ELR (cell line): ENCODE data around the gene BTBD19.
"Not testable (repeated sequence)": the region's sequence is repeated elsewhere in the genome, so short reads cannot be mapped to it uniquely, and the experiment has no call there.

Experiments used
- DNase-seq: peaks from one replicate; pipeline ENCODE4 v3.0.0-alpha.2; 2015; ENCODE audit warnings: low read depth

BTBD19 gene

DNA sequence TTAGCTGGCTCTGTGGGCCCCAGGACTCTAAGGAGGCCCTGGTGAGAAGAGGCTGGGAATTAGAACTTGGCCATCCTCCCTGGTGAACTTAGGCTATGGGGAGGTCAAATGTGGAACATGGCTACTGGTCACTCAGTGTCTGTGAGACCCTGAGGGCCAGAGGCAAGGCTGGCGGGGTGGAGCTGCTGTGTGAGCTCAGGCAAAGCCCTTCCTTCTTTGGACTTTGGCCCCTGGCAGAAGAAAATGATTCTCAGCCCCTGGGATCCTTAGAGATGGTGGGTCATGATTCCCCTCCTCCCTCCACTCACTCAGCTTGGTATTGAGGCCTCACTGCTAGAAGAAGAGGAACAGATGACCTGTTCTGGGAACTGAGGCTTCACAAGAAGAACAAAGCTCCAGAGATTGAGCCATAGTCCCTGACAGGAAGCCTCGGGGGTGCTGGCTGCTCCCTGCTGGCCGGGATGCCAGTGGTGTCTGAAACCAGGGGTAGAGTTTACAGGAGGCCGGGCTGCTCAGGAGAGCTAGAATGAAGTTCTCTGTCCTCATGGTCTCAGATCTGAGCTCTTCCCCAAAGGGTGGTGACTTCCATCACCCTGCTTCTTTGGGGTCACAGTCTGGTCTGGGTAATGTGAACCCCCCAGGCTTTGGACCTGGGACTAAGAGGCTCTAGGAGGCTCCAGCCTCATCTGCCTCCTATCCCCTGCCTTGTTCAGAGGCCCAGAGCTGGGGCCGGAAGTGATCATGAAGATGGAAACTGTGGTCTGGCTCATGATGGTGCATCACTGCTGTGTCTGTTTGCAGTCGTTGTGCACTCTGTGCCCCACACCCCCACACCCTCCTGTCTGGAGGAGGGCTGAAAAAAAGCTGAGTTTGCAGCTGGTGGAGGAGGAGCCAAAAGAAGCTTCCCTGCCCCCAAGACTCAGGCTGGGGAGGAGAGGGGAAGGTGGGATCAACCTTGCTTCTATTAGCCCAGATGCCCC, 905 bp downstream of the BTBD19 start:
- DNase-seq = peak; percentile 77

DNA sequence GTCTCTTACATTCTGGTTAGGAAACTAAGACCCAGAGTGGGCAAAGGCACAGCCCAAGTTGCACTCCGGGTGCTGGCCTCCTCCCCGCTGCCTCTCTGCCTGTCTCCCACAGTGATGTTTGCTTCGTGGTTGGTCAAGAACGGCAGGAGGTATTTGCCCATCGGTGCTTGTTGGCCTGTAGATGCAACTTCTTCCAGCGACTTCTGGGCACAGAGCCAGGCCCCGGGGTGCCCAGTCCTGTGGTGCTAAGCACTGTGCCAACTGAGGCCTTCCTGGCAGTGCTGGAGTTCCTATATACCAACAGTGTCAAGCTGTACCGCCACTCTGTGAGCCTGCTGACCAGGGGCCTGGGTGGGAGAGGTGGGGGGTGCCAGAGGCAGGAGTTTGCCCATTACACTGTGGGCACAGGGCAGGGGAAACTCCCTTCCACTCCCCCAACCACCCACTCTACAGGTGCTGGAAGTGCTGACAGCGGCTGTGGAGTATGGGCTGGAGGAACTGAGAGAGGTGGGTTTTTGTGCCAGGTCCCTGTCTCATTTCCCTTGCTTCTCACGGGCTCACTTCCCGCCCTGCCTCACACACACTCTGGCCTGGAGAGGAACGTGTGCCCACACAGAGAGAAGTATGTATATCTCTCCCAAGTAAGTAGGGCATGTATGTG, 1.9 kb downstream of the BTBD19 start:
- no peak for DNase-seq

DNA sequence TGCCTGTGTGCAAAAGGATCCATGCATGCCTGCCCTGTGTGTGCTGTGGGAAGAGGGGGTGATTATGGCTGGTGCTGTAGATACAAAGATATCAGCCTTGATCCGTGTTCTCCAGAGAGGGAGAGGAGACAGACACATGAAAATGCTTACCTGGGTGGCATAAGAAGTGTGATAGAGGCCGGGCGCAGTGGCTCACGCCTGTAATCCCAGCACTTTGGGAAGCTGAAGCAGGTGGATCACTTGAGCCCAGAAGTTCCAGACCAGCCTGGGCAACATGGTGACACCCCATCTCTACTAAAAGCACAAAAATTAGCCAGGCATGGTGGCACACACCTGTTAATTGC, 2.4 kb downstream of the BTBD19 start:
- not testable (repeated sequence) for DNase-seq

DNA sequence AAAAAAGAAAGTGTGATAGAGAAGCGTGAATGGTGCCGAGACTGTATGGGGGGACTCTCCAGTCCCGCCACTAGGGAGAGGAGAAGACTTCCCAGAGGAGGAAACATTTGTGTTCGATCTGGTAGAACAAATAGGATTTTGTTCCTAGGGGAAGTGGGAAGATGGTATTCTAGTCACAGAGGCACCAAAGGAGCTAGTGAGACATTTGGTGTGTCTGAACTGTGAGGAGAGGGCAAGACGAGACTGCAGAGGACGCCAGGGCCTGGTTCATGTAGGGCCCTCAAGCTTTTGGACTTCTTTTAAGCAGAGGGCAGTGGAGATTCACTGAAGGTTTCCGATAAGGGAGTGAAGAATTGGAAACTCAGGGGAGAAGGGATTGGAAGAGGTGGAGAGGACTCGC, 2.9 kb downstream of the BTBD19 start:
- no peak for DNase-seq

DNA sequence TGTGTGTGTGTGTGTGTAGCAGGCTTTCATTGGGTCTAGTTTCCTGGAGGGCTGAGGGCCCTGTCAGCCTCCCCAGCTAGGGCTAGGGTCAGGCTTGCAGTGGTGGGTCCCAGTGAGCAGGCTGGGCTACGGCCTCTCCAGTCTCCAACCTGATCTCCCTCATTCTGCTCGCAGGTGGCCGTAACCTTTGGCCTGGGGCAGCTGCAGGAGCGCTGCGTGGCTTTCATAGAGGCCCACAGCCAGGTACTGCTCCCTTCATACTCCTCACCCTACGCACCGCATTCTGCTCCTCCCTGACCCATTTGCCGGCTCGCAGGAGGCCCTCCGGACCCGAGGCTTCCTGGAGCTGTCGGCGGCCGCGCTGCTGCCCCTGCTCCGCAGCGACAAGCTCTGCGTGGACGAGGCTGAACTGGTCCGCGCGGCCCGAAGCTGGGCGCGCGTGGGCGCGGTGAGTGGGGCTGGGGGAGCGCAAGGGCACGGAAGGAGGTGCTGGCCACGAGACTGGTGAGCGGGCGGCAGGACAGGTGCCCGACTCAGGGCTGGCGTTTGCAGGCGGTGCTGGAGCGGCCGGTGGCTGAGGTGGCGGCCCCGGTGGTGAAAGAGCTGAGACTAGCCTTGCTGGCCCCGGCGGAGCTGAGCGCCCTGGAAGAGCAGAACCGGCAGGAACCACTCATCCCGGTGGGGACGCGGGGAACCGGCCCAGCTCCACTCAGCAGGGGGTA, 4.7 kb downstream of the BTBD19 start:
- DNase-seq = no peak

DNA sequence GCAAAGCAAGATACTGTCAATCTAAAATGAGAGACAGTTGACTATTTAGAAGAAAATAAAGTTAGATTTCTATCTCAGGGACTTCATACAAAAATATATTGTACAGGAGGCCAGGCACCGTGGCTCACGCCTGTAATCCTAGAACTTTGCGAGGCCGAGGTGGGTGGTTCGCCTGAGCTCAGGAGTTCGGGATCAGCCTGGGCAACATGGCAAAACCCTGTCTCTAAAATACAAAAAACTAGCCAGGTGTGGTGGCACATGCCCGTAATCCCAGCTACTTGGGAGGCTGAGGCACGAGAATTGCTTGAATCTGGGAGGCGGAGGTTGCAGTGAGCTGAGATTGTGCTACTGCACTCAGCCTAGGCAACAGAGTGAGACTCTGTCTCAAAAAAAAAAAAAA, 7.6 kb downstream of the BTBD19 start:
- DNase-seq = not testable (repeated sequence)

GRCh38 chr1:44817307-44817706, 9.0 kb downstream of the BTBD19 start:
- no peak for DNase-seq

DNA sequence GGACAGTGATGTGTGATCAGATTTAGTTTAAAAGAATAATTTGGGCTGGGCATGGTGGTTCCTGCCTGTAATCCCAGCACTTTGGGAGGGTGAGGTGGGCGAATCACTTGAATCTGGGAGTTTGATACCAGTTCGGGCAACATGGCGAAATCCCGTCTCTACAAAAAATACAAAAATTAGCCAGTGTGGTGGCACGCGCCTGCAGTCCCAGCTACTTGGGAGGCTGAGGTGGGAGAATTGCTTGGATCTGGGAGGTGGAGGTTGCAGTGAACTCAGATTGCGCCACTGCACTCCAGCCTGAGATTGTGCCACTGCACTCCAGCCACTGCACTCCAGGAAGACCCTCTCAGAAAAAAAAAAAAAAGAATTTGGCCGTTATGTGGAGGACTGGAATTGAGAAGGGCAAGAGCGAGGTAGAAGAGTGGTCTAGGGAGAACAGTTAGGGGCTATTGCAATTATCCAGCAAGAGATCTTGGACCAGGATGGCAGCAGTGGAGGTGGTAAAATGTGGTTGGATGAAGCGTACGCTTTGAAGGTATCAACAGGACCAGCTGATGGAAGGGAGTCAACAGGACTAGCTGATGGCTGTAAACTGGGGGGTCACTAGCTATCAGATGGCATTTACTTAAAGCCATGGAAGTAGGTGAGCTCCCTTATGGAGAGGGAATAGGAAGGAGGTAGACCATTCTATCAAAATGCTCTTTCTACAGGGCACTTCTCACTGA, 9.6 kb downstream of the BTBD19 start:
- no peak for DNase-seq

- peak; percentile 98 for DNase-seq
These were observed 10.9 kb downstream of the BTBD19 start for GRCh38 chr1:44819196-44819607.

- DNase-seq = peak; percentile 99
These were observed 11.4 kb downstream of the BTBD19 start for GRCh38 chr1:44819608-44820327.

- no peak for DNase-seq
These were observed 12.3 kb downstream of the BTBD19 start for GRCh38 chr1:44820328-44821239.

- no peak for DNase-seq
These were observed 13.0 kb downstream of the BTBD19 start for GRCh38 chr1:44821240-44821715.

GRCh38 chr1:44822131-44822701, 13.9 kb downstream of the BTBD19 start:
- no peak for DNase-seq

DNA sequence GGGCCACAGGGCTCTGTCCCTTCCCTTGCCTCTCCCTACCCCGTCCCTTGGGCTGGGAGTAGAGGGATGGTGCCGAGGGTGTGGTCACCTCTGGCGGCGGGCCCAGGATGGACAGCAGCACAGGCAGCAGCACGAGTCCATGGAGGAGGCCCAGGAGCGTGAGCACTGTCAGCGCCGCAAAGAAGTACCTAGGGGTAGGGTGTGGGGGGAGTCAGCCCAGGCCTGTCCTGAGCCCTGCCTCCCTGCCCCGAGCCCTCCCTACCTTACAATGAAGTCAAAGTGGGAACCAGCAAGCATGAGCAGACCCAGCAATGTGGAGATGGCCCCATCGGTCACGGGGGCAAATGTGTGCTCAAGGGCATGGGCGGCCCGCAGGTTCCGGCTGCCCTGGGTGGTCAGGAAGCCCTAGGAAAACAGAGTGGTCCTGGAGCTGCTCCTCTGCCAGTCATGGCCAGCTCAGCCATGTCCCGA, 14.7 kb downstream of the BTBD19 start:
- DNase-seq = no peak

GRCh38 chr1:44824392-44824791, 16.1 kb downstream of the BTBD19 start:
- DNase-seq = not testable (repeated sequence)

- no peak for DNase-seq
These were observed 18.3 kb downstream of the BTBD19 start for GRCh38 chr1:44826375-44827196.

GRCh38 chr1:44827197-44828002, 19.1 kb downstream of the BTBD19 start:
- DNase-seq = no peak
